ENCODE measurements around the gene DNAJC27. TPM values are rescaled to one million over a fixed set of nuclear protein-coding genes. Genes with fewer than 3 reads are reported as not detected.

The DNAJC27 gene
- total and polyA plus RNA-seq, 5 experiments from 2014 or later, result 1.9 to 13.8 (median 5.7) TPM

DNA sequence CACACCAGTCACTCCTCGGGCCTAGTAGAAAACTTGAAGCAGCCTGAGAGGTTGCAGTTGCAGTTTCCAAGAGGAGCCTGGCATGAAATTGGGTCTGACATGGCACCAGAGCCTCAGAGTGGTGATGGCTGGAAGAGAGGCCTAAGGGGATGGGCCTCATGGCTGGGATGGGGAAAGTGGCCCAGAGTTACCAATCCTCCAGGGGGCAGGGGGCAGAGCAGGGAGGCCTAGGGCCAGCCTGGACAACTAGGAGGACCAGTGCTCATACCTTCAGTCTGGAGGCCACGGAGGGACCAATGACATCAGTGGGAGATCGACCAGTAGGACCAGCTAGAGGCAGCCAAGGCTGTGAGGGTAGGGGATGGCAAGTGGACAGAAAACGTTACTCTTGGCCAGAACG, 36.6 kb downstream of the DNAJC27 start:
- POLR2A ChIA-PET, result no interaction called here
- Mint-ChIP-seq H3K27ac (peak overlapping the region in 1 of 10 donors; percentile 24), H3K36me3 (no peaks in the 10 kb centered on the region)

DNA sequence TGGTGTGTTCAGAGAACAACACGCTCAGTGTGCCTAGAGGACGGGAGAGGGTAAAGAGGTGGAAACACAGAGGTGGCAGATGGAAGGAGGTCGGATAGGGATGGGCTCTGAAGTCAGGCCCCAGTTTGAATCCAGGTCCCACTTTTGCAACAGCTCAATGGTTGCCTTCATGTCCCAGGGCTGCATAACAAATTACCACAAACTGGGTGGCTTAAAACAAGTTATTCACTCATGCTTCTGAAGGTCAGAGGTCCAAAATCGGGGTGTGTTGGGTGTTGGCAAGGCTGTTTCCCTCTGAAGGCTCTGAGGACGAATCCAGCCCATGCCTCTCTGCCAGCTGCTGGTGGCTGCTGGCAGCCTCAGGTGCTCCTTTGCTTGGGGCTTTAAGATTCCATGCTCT, 39.0 kb downstream of the DNAJC27 start:
- POLR2A ChIA-PET, result no interaction called here
- Mint-ChIP-seq H3K27me3 (peaks cover 0 to 4% (median 0%) of the 10 kb centered on the region in 5 donors), H3K4me3 (no peak overlapping the region)

More for the DNA sequence above, 36.6 kb downstream of the DNAJC27 start:
- Mint-ChIP-seq H3K9me3 (no peaks in the 10 kb centered on the region), H3K27me3 (peaks cover 0 to 4% (median 0%) of the 10 kb centered on the region in 5 donors), H3K4me3 (no peak overlapping the region), H3K4me1 (peaks cover 0 to 7% (median 4%) of the 10 kb centered on the region in 4 donors)
- ATAC-seq (no peak), DNase-seq (no peak)

DNA sequence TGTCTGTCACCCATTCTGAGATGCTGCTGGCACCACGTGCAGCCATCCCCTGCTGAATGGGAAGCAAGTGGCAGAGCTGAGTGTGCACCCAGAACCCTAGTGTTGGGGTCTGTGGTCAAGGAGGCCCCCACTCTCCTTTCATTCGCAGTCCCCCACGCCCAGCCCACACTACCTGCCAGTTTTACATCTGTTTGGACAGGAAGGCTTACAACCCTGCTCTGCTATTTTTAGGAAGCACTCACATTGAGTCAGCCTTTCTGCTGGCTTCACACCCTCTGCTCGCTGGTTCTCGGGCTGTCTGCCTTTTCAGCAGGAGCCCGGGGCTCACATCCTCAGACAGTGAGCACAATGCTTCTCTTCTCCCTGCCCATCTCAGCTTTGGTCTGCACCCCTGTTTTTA, 41.0 kb downstream of the DNAJC27 start:
- DNase-seq, result no peak

More for the DNA sequence above, 39.0 kb downstream of the DNAJC27 start:
- Mint-ChIP-seq H3K4me1 (peaks cover 0 to 7% (median 5%) of the 10 kb centered on the region in 4 donors), H3K9me3 (no peaks in the 10 kb centered on the region), H3K27ac (peak overlapping the region in 1 of 10 donors; percentile 6), H3K36me3 (no peaks in the 10 kb centered on the region)
- DNase-seq (no peak), ATAC-seq (no peak)

DNA sequence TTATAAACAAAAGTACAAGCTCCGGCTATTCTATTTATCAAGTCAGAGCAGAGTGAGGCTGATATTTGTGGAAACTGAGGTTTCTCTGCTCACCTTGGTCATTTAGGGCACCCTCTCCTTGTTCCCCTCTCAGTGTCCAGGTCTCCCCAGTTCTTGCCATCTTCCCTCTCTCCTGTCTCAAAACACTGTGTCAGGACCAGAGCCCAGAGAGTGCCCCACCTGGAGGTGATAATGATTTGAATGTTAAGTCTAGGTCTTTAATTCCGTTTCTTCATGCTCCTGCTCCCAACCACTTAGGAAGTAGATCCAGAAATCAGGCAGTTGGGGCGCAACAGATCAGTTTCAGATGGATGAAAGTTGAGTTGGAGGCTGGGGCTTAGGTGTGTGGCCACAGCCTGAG, 42.5 kb downstream of the DNAJC27 start:
- no peak overlapping the region for H3K4me3 Mint-ChIP-seq
- no peak overlapping the region for H3K27ac Mint-ChIP-seq
- H3K27me3 Mint-ChIP-seq, result no peaks in the 10 kb centered on the region
- DNase-seq (no peak), ATAC-seq (no peak)
- H3K36me3 Mint-ChIP-seq, result no peaks in the 10 kb centered on the region
- peaks cover 3 to 7% (median 5%) of the 10 kb centered on the region in 4 donors for H3K4me1 Mint-ChIP-seq
- no peaks in the 10 kb centered on the region for H3K9me3 Mint-ChIP-seq
- POLR2A ChIA-PET, result no interaction called here

More for the DNA sequence above, 41.0 kb downstream of the DNAJC27 start:
- Mint-ChIP-seq H3K27ac (no peak overlapping the region), H3K27me3 (peaks cover 0 to 4% (median 0%) of the 10 kb centered on the region in 5 donors), H3K4me1 (peaks cover 3 to 7% (median 5%) of the 10 kb centered on the region in 4 donors), H3K4me3 (no peak overlapping the region), H3K9me3 (no peaks in the 10 kb centered on the region), H3K36me3 (no peaks in the 10 kb centered on the region)
- POLR2A ChIA-PET, result interaction anchor here (0.7 kb wide), 1 partner anchor 40 kb away, joined by 4 read pairs; no protein-coding TSS in a partner anchor
- no peak for ATAC-seq

DNA sequence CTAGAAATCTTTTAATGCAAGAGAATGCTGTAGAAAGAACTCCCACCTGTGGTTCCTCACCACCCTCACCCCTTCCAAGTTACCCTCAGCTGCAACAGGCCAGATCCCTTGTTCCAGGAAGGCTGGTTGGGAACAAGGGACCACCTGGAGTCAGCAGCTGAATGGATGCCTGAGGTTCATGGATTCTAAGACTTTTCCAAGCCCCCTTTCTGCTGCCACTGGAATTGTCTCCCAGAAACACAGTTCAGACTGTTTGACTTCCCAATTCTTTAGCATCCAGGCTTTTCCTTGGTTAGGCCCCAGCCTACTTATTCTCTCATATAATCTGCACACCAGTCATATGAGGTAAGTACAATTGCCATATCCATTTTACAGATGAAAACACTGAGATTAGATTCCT, 43.7 kb downstream of the DNAJC27 start:
- no peak overlapping the region for H3K4me3 Mint-ChIP-seq
- DNase-seq (no peak), ATAC-seq (no peak)
- POLR2A ChIA-PET, result no interaction called here
- H3K4me1 Mint-ChIP-seq, result peaks cover 3 to 7% (median 5%) of the 10 kb centered on the region in 4 donors
- H3K27ac Mint-ChIP-seq, result no peak overlapping the region
- no peaks in the 10 kb centered on the region for H3K27me3 Mint-ChIP-seq
- H3K9me3 Mint-ChIP-seq, result no peaks in the 10 kb centered on the region
- no peaks in the 10 kb centered on the region for H3K36me3 Mint-ChIP-seq

DNA sequence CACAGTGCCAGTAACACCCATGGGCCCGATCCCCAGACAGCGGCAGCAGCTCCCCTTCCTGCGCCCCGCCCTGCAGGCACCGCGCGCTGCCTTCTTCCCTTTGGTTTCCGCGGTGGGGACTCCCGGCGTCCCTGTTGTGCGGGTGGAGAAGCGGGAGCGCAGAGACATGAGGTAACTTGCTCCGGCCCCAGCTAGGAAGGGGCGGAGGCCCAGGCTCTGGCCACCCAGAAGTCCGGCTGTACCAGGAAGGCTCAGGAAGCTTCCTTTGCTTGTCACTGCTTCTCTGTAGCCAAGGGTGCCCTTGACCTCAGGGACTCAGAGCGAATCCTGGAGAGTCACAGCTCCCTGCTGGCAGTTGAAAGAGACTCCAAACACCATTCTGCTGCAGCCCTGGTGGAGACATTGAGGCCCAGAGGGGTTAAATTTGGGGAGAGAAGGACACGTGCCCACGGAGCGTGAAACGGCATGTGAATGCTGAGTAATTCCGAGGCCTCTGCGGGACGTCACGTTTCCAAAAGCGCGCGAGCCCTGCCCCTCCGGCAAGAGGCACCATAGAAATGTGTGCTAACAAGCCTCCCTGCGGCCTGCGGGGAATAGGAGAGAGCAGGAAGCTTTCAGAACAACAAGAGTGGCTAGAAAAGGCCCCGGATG, 45.0 kb downstream of the DNAJC27 start:
- H3K27me3 Mint-ChIP-seq, result no peaks in the 10 kb centered on the region
- H3K4me3 Mint-ChIP-seq, result peak overlapping the region in 6 of 10 donors; percentile 64 to 81 (median 70)
- peak overlapping the region in 4 of 10 donors; percentile 61 to 76 (median 72) for H3K27ac Mint-ChIP-seq
- POLR2A ChIA-PET, result interaction anchor here (1.6 kb wide), 1 partner anchor 44 kb away, joined by 7 read pairs; no protein-coding TSS in a partner anchor
- peak; percentile 79 to 81 for ATAC-seq
- peaks cover 3 to 7% (median 5%) of the 10 kb centered on the region in 4 donors for H3K4me1 Mint-ChIP-seq
- H3K36me3 Mint-ChIP-seq, result no peaks in the 10 kb centered on the region
- DNase-seq, result peak in 3 of 10 donors; percentile 14 to 32 (median 21)
- no peaks in the 10 kb centered on the region for H3K9me3 Mint-ChIP-seq

DNA sequence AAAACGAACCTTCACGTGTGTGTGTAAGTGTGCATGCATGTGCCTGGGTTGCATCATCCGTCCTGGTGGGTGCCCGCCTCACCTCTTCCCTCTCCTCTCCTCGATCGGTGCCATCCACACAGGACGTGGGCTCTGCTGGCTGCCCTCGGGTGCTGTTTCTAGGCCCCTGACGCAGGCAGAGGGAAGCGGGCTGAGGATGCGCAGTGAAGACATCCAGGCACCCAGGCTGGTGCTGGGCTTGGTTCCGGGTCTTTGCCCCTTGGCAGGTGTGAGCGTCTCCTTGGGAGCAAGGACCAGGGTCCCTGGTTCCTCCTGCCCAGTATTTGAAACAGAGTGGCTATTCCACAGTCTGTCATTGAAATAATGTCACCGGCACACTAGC, 45.5 kb downstream of the DNAJC27 start:
- peak overlapping the region in 3 of 10 donors; percentile 69 to 81 (median 73) for H3K4me3 Mint-ChIP-seq
- no peak for DNase-seq
- no peaks in the 10 kb centered on the region for H3K36me3 Mint-ChIP-seq
- peak in 1 of 2 donors; percentile 26 for ATAC-seq
- no peaks in the 10 kb centered on the region for H3K27me3 Mint-ChIP-seq
- peak overlapping the region in 2 of 10 donors; percentile 7 to 76 for H3K27ac Mint-ChIP-seq
- POLR2A ChIA-PET, result interaction anchor here (1.6 kb wide), 1 partner anchor 45 kb away, joined by 7 read pairs; no protein-coding TSS in a partner anchor
- no peaks in the 10 kb centered on the region for H3K9me3 Mint-ChIP-seq
- peaks cover 3 to 7% (median 5%) of the 10 kb centered on the region in 4 donors for H3K4me1 Mint-ChIP-seq

DNA sequence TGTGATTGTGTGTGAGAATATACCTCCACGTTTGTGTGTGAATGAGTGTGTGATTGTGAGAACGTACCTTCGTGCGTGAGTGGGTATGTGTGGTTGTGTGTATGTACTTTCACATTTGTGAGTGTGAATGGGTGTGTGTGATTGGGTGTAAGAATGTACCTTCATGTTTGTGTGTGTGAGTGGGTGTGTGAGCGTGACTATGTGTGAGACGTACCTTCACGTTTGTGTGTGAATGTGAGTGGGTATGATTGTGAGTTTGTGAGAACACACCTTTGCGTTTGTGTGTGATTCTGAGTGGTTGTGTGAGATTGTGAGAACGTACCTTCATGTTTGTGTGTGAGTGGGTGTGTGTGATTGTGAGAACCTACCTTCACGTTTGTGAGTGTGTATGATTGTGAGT, 45.9 kb downstream of the DNAJC27 start:
- Mint-ChIP-seq H3K9me3 (no peaks in the 10 kb centered on the region), H3K4me3 (no peak overlapping the region), H3K27ac (no peak overlapping the region), H3K36me3 (no peaks in the 10 kb centered on the region), H3K4me1 (peaks cover 4 to 8% (median 6%) of the 10 kb centered on the region in 4 donors), H3K27me3 (no peaks in the 10 kb centered on the region)
- ATAC-seq (no peak), DNase-seq (no peak)
- POLR2A ChIA-PET, result interaction anchor here (1.6 kb wide), 1 partner anchor 45 kb away, joined by 7 read pairs; no protein-coding TSS in a partner anchor

DNA sequence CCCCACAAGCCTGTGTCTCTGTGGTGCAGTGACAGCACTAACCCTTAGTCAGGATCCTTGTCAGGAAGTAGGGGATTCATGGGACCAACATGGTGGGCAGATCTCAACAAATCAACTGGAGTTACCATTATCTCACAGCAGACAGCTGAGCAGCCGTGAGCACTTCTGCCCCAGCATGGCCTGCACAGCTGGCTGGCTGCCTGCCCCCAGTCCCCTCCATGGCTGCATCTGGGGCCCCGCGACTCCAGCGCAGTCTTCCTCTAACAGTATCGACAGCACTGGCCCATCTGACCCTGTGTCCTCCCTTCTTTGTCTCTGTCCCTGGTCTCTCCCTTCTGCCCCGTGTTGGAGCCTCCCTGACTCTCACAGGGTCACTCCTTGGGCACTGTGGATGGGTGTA, 47.0 kb downstream of the DNAJC27 start:
- Mint-ChIP-seq H3K27me3 (no peaks in the 10 kb centered on the region), H3K9me3 (no peaks in the 10 kb centered on the region), H3K4me3 (no peak overlapping the region), H3K36me3 (no peaks in the 10 kb centered on the region), H3K27ac (no peak overlapping the region), H3K4me1 (peaks cover 6 to 9% (median 8%) of the 10 kb centered on the region in 4 donors)
- ATAC-seq (no peak), DNase-seq (no peak)
- POLR2A ChIA-PET, result no interaction called here

DNA sequence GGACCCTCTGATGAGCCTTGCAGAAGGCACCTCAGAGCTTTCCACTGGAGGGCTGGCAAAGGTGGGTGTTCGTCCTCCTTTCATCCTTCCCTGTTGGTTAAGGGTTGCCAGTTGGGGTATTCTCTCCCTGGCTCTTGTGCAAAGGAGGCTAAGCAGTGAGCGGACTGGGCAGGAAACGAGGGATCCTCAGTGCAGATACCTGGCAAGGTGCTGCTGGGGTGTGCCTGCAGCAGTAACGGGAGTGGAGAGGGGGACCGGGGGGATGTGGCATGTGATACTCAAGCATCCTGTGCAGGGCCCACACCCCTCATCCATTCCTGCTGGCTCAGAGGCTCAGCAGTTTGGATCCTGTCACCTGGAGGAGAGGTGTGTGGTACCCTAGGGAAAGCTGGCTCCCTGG, 47.5 kb downstream of the DNAJC27 start:
- Mint-ChIP-seq H3K27me3 (no peaks in the 10 kb centered on the region), H3K4me3 (no peak overlapping the region), H3K9me3 (no peaks in the 10 kb centered on the region)

DNA sequence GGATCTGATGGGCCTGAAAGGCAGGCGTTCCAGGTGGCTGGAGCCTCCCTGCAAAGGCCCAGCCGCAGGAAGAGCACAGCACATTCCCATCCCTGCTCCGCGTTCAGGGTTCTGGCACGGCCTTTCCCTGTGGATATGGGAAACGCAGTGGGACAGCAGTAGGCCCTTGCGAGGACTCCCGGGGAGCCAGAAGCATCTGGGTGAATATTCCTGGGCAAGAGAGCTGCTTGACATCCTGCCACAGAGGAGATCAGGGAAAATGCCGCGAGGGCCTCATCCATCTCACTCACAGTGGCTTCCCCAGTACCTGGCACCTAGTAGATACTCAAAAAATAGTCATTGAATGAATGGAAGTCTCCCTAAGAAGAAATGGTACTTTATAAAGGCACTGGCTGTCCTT, 48.6 kb downstream of the DNAJC27 start:
- Mint-ChIP-seq H3K4me3 (no peak overlapping the region), H3K27me3 (no peaks in the 10 kb centered on the region)
- ATAC-seq, result no peak

More for the DNA sequence above, 47.5 kb downstream of the DNAJC27 start:
- DNase-seq (no peak), ATAC-seq (no peak)
- POLR2A ChIA-PET, result no interaction called here
- H3K27ac Mint-ChIP-seq, result no peak overlapping the region
- H3K36me3 Mint-ChIP-seq, result no peaks in the 10 kb centered on the region
- peaks cover 6 to 11% (median 8%) of the 10 kb centered on the region in 4 donors for H3K4me1 Mint-ChIP-seq

DNA sequence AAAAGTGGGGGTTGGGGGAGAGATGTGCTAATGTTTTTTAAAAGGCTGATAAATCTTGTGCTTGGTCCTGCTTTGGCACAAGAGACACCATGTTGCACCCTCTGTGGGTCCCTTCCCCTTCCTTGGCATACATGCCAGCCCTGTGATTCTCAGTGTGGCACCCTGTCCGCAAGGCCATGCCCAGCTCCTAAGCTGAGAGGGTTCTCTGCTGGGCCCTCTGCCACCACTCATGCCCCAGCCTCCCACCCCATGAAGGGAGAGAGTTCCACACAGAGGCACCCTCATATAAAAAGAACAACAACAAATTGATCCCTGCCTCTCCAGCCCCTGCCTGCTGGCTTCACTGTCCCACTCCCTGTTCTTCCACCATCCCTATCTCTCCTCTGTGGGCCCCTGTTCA, 49.2 kb downstream of the DNAJC27 start:
- Mint-ChIP-seq H3K27ac (peak overlapping the region in 1 of 10 donors; percentile 37), H3K4me3 (peak overlapping the region in 1 of 10 donors; percentile 15), H3K9me3 (no peaks in the 10 kb centered on the region), H3K4me1 (peaks cover 16 to 28% (median 23%) of the 10 kb centered on the region in 4 donors), H3K27me3 (no peaks in the 10 kb centered on the region), H3K36me3 (peaks cover 0 to 5% (median 0%) of the 10 kb centered on the region in 3 donors)
- no peak for DNase-seq
- ATAC-seq, result no peak
- POLR2A ChIA-PET, result no interaction called here

More for the DNA sequence above, 48.6 kb downstream of the DNAJC27 start:
- H3K27ac Mint-ChIP-seq, result peak overlapping the region in 2 of 10 donors; percentile 29 to 47
- H3K36me3 Mint-ChIP-seq, result no peaks in the 10 kb centered on the region
- DNase-seq, result no peak
- H3K9me3 Mint-ChIP-seq, result no peaks in the 10 kb centered on the region
- peaks cover 12 to 22% (median 17%) of the 10 kb centered on the region in 4 donors for H3K4me1 Mint-ChIP-seq
- POLR2A ChIA-PET, result no interaction called here

DNA sequence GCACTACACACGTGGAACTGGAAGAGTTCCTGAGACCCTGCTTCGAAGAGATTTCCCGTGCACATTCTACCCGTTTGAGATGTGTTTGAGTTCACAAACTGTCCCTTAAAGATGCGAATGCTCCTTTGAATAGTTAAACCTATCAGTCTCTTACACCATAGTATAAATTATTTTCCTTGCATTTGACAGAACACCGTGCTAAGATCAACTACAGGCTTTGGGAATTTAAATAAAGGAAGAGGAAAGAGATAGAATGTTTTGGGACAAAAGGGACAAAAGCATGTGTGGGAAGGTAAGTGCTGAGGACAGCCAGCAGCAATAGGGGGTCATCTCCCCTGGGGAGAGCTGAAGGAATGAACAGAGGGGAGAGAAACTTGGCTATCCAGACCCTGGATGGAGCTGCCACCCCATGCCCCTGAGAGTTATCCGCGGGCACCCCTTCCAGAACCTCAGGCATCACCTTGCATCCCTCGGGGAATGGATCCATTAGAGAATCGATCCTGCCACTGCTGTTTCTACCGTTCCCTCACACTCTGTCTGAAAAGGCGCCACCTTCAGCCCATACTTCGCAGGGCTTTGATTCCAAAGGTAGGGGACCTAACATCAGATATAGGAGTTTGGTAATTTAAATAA, 50.8 kb downstream of the DNAJC27 start:
- no peaks in the 10 kb centered on the region for H3K27me3 Mint-ChIP-seq
- peak overlapping the region; percentile 2 to 88 (median 54) for H3K27ac Mint-ChIP-seq
- no peak for ATAC-seq
- POLR2A ChIA-PET, result no interaction called here
- DNase-seq, result peak in 1 of 10 donors; percentile 4
- H3K4me3 Mint-ChIP-seq, result peak overlapping the region; percentile 67 to 87 (median 74)
- H3K4me1 Mint-ChIP-seq, result peaks cover 16 to 37% (median 34%) of the 10 kb centered on the region in 4 donors
- peaks cover 0 to 5% (median 0%) of the 10 kb centered on the region in 3 donors for H3K36me3 Mint-ChIP-seq
- no peaks in the 10 kb centered on the region for H3K9me3 Mint-ChIP-seq
